ENCODE data around the gene ALCAM.

DNA sequence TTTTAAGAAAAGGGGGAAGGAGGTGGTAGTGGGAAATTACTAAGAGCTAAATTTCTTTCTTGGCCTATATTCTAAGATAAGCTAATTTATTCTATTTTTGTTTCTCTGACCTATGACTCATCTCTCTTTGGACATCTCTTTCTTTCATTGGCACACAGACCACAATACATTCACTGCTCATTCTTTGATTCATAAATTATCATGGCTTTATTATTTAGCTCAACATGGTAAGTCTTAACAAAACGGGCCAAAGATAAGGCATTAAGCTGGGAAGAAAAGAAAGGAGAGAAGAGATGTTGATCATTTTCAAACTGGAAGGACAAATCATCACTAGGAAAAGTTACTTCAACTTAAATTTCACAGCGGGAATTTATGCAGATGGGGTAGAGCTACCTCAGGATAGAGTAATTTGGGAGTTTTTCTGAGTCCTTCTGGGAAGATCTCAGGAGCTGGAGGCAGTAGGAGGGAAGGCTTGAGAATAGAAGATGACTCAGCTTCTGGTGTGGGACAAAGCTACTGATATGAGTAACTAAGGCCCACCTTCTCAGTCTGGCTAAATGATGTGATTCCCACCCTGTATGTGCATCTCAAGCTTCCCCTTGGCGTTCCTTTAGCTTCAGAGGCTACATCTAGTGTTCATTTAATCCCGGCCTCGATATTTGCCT, 7.5 kb upstream of the ALCAM start:
- no peak for TF ChIP-seq POLR2A (IDR thresholded peaks at IDR 0.05; ENCODE audit: low read length)
- TF ChIP-seq GATA1 (IDR thresholded peaks at IDR 0.05; ENCODE audit: low read depth, low read length) = no peak

All from erythroblast (primary cell).